Nephron progenitor cell (in vitro differentiated cells): ENCODE measurements around the gene LDB1.

Source experiments
- DNase-seq: peaks from one replicate; pipeline ENCODE4 v3.0.0; 2021
- H3K27ac Mint-ChIP-seq: 2 replicates; pipeline ENCODE4 v1.8.0; 2021; ENCODE audit warnings: mild to moderate bottlenecking, moderate library complexity, mixed read lengths
- H3K27me3 Mint-ChIP-seq: 2 replicates; pipeline ENCODE4 v1.8.0; 2021; ENCODE audit warnings: mild to moderate bottlenecking, low read depth, mixed read lengths; ENCODE audit not compliant: poor library complexity
- H3K36me3 Mint-ChIP-seq: 2 replicates; pipeline ENCODE4 v1.8.0; 2021; ENCODE audit warnings: low read depth, mixed read lengths
- H3K4me1 Mint-ChIP-seq: 2 replicates; pipeline ENCODE4 v1.8.0; 2021; ENCODE audit warnings: mixed read lengths
- H3K4me3 Mint-ChIP-seq: 2 replicates; pipeline ENCODE4 v1.8.0; 2021; ENCODE audit warnings: mild to moderate bottlenecking, moderate library complexity, mixed read lengths
- H3K9me3 Mint-ChIP-seq: 2 replicates; pipeline ENCODE4 v1.8.0; 2021; ENCODE audit warnings: mild to moderate bottlenecking, moderate library complexity, mixed read lengths
- CTCF ChIP-seq: fragments of 200-600 bp; sonication (generic); IDR thresholded peaks from 2 replicates; pipeline ENCODE4 v1.5.0; 2021; ENCODE audit warnings: antibody characterized with exemption

LDB1 gene

GRCh38 chr10:102066399-102067088 lies 53.6 kb downstream of the LDB1 start:
- H3K4me1 Mint-ChIP-seq = peaks cover 7% of the 10 kb centered on the region
- no peak for DNase-seq
- H3K4me3 Mint-ChIP-seq = peak overlapping the region; percentile 87
- H3K9me3 Mint-ChIP-seq = no peaks in the 10 kb centered on the region
- peaks cover 28% of the 10 kb centered on the region for H3K27me3 Mint-ChIP-seq
- no peak overlapping the region for H3K27ac Mint-ChIP-seq
- TF ChIP-seq CTCF = no peak
- no peaks in the 10 kb centered on the region for H3K36me3 Mint-ChIP-seq

GRCh38 chr10:102065561-102066398 lies 54.4 kb downstream of the LDB1 start:
- H3K36me3 Mint-ChIP-seq = no peaks in the 10 kb centered on the region
- peaks cover 35% of the 10 kb centered on the region for H3K27me3 Mint-ChIP-seq
- no peak for TF ChIP-seq CTCF
- peak; percentile 63 for DNase-seq
- H3K4me3 Mint-ChIP-seq = peak overlapping the region; percentile 87
- H3K27ac Mint-ChIP-seq = no peak overlapping the region
- no peaks in the 10 kb centered on the region for H3K9me3 Mint-ChIP-seq
- peaks cover 7% of the 10 kb centered on the region for H3K4me1 Mint-ChIP-seq

GRCh38 chr10:102064868-102065560 lies 55.2 kb downstream of the LDB1 start, which contains the start of gene HPS6:
HPS6 (plus strand) TSS chr10:102065349; CDS start chr10:102065475, 126 bp downstream.
- Mint-ChIP-seq H3K36me3 (no peaks in the 10 kb centered on the region), H3K27ac (no peak within 1 kb of the TSS), H3K4me1 (peaks cover 7% of the 10 kb centered on the region), H3K4me3 (peak within 1 kb of the TSS; percentile 87), H3K27me3 (peaks cover 36% of the 10 kb centered on the region), H3K9me3 (no peaks in the 10 kb centered on the region)
- no peak for TF ChIP-seq CTCF
- peak; percentile 85 for DNase-seq

- TF ChIP-seq CTCF = no peak
- peak overlapping the region; percentile 66 for H3K4me3 Mint-ChIP-seq
- H3K4me1 Mint-ChIP-seq = peaks cover 7% of the 10 kb centered on the region
- no peak for DNase-seq
- no peak overlapping the region for H3K27ac Mint-ChIP-seq
- no peaks in the 10 kb centered on the region for H3K36me3 Mint-ChIP-seq
- peaks cover 36% of the 10 kb centered on the region for H3K27me3 Mint-ChIP-seq
- H3K9me3 Mint-ChIP-seq = no peaks in the 10 kb centered on the region
Observed at GRCh38 chr10:102064503-102064867, 55.7 kb downstream of the LDB1 start.

- no peak for TF ChIP-seq CTCF
- Mint-ChIP-seq H3K27me3 (peaks cover 36% of the 10 kb centered on the region), H3K27ac (no peak overlapping the region), H3K36me3 (no peaks in the 10 kb centered on the region), H3K9me3 (no peaks in the 10 kb centered on the region), H3K4me3 (no peak overlapping the region), H3K4me1 (peaks cover 17% of the 10 kb centered on the region)
- no peak for DNase-seq
Observed at GRCh38 chr10:102059987-102060386, 60.2 kb downstream of the LDB1 start.
